DOHH2 (cell line): Measurements from ENCODE around the gene PTPN4.

ENCODE experiments used
- EZH2phosphoT487 ChIP-seq: fragments of 200-600 bp; sonication (generic); IDR thresholded peaks from 2 replicates; pipeline ENCODE4 v1.6.1; 2017; ENCODE audit warnings: borderline replicate concordance, mild to moderate bottlenecking, antibody characterized with exemption, low read length, moderate library complexity, mixed read lengths
- TF ChIP-seq, protein P1 (sequence below): fragments of 200-600 bp; sonication (generic); IDR thresholded peaks from one replicate; pipeline ENCODE4 v1.5.1; 2014; ENCODE audit warnings: antibody characterized with exemption, mild to moderate bottlenecking, low read depth, low read length; ENCODE audit not compliant: poor library complexity, severe bottlenecking

DNA sequence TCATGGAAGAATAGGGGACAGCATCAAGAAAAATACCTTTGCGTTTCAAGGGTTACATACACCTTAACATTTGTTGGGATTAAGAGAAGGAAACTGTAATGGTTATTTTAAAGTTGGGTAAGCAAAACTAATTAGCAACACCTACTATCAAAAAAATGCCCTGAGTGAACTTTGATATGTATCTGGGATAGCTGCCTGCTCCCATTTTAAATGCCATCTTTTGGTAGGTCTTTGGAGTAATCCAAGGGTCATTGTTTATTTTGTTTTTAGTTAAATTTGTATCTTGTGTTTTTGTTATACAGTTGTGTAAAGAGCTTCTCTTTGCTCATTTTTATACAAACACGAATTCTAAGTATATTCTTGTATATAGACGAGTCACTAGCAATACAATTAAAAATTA is 9.9 kb downstream of the PTPN4 start:
- TF ChIP-seq, protein P1, sequence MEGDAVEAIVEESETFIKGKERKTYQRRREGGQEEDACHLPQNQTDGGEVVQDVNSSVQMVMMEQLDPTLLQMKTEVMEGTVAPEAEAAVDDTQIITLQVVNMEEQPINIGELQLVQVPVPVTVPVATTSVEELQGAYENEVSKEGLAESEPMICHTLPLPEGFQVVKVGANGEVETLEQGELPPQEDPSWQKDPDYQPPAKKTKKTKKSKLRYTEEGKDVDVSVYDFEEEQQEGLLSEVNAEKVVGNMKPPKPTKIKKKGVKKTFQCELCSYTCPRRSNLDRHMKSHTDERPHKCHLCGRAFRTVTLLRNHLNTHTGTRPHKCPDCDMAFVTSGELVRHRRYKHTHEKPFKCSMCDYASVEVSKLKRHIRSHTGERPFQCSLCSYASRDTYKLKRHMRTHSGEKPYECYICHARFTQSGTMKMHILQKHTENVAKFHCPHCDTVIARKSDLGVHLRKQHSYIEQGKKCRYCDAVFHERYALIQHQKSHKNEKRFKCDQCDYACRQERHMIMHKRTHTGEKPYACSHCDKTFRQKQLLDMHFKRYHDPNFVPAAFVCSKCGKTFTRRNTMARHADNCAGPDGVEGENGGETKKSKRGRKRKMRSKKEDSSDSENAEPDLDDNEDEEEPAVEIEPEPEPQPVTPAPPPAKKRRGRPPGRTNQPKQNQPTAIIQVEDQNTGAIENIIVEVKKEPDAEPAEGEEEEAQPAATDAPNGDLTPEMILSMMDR: no peak
- no peak for TF ChIP-seq EZH2phosphoT487
